Osteoblast (primary cell): Measurements from ENCODE around the gene AP4E1. TPM values are rescaled to one million over a fixed set of nuclear protein-coding genes. Genes with fewer than 3 reads are reported as not detected.

Source experiments
- DNase-seq: peaks from one replicate; pipeline ENCODE4 v3.0.0; 2011; ENCODE audit warnings: low spot score, mixed read lengths; ENCODE audit not compliant: insufficient read length; ENCODE audit errors: missing footprints
- H2AFZ ChIP-seq: 2 replicates; pipeline ENCODE4 v1.6.0; 2011; ENCODE audit warnings: mild to moderate bottlenecking, low read length
- H3K27ac ChIP-seq: 2 replicates; pipeline ENCODE4 v1.5.1; 2011; ENCODE audit warnings: mild to moderate bottlenecking, low read depth, low read length, moderate library complexity
- H3K27me3 ChIP-seq: 2 replicates; pipeline ENCODE4 v1.6.0; 2012; ENCODE audit warnings: mild to moderate bottlenecking, control low read depth, inconsistent platforms, low read length, moderate library complexity; ENCODE audit not compliant: insufficient read depth
- H3K36me3 ChIP-seq: 2 replicates; pipeline ENCODE4 v1.5.1; 2011; ENCODE audit warnings: mild to moderate bottlenecking, low read length, control low read depth, moderate library complexity; ENCODE audit not compliant: insufficient read depth
- H3K4me1 ChIP-seq: 2 replicates; pipeline ENCODE4 v1.5.1; 2011; ENCODE audit warnings: mild to moderate bottlenecking, low read length, control low read depth, moderate library complexity; ENCODE audit not compliant: insufficient read depth
- H3K4me2 ChIP-seq: 2 replicates; pipeline ENCODE4 v1.6.0; 2011; ENCODE audit warnings: mild to moderate bottlenecking, low read length; ENCODE audit not compliant: insufficient read depth
- H3K4me3 ChIP-seq: fragments of 200-600 bp; sonication (generic); 3 replicates; pipeline ENCODE4 v1.5.1; 2012; ENCODE audit warnings: mild to moderate bottlenecking, low read length, inconsistent platforms; ENCODE audit not compliant: insufficient read depth
- H3K79me2 ChIP-seq: 2 replicates; pipeline ENCODE4 v1.6.0; 2012; ENCODE audit warnings: mild to moderate bottlenecking, low read length, control low read depth, inconsistent platforms; ENCODE audit not compliant: insufficient read depth
- H3K9me3 ChIP-seq: 2 replicates; pipeline ENCODE4 v1.5.1; 2011; ENCODE audit warnings: low read depth, low read length, control low read depth
- H4K20me1 ChIP-seq: 2 replicates; pipeline ENCODE4 v1.6.0; 2012; ENCODE audit warnings: mild to moderate bottlenecking, low read length, control low read depth; ENCODE audit not compliant: insufficient read depth
- total RNA-seq: library from RNA; depleted of rRNA; stranded (reverse); fragments of >200 nt; gene quantifications from 2 replicates; pipeline ENCODE4 v1.2.3, GENCODE V29; 2012
- TF ChIP-seq, protein P1 (sequence below): IDR thresholded peaks from 2 replicates; pipeline ENCODE4 v1.5.1; 2011; ENCODE audit warnings: mild to moderate bottlenecking, low read depth, low read length, moderate library complexity; ENCODE audit errors: extremely low read depth

Gene AP4E1
- total RNA-seq, 1 donor = 19.2 TPM

DNA sequence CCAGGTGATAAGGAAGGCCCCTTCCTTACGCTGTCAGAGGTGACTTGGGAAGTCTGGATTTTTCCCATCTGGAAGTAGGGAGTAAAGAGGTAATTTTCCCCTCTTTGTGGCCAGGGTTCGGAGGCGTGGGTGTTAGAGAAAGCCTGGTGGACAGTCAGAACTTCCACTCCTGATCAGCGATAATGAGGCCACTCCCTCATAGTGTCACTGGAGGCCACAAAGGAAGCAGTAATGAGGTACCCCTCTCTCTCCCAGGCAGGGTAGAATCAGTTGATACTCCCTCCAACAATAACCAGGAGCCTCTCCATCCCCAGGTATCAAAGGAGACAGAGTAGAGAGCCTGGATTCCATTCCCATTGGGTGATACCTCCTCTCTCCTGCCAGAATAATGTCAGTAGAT, 30.0 kb downstream of the AP4E1 start:
- TF ChIP-seq, protein P1, sequence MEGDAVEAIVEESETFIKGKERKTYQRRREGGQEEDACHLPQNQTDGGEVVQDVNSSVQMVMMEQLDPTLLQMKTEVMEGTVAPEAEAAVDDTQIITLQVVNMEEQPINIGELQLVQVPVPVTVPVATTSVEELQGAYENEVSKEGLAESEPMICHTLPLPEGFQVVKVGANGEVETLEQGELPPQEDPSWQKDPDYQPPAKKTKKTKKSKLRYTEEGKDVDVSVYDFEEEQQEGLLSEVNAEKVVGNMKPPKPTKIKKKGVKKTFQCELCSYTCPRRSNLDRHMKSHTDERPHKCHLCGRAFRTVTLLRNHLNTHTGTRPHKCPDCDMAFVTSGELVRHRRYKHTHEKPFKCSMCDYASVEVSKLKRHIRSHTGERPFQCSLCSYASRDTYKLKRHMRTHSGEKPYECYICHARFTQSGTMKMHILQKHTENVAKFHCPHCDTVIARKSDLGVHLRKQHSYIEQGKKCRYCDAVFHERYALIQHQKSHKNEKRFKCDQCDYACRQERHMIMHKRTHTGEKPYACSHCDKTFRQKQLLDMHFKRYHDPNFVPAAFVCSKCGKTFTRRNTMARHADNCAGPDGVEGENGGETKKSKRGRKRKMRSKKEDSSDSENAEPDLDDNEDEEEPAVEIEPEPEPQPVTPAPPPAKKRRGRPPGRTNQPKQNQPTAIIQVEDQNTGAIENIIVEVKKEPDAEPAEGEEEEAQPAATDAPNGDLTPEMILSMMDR = no peak
- Histone ChIP-seq H3K4me3 (no peak overlapping the region), H3K4me2 (no peak overlapping the region), H3K36me3 (peaks cover 12% of the 10 kb centered on the region), H3K27ac (no peak overlapping the region), H3K27me3 (no peaks in the 10 kb centered on the region), H4K20me1 (no peaks in the 10 kb centered on the region), H2AFZ (no peak overlapping the region), H3K79me2 (no peaks in the 10 kb centered on the region), H3K9me3 (no peaks in the 10 kb centered on the region), H3K4me1 (peaks cover 13% of the 10 kb centered on the region)
- DNase-seq = no peak

DNA sequence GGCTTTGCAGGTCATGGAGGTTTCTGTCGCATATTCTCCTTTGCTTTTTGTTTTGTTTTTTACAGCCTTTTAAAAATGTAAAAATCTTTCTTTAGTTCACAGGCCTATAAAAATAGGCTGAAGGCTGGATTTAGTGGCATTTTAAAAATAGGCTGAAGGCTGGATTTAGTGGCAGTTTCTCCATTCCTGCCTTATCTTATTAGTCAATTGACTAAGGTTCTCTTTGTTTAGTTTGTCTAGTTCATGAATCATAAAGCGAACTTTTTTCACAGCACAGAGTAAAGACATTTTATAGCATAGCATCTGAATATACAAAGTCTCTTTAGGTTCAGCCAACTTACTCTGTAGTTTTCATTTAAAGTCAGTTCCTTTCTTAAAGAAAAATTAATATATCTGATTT, 31.4 kb downstream of the AP4E1 start:
- Histone ChIP-seq H3K4me2 (no peak overlapping the region), H2AFZ (no peak overlapping the region), H3K4me3 (no peak overlapping the region), H3K79me2 (no peaks in the 10 kb centered on the region), H4K20me1 (no peaks in the 10 kb centered on the region), H3K27me3 (no peaks in the 10 kb centered on the region), H3K9me3 (no peaks in the 10 kb centered on the region), H3K4me1 (peaks cover 13% of the 10 kb centered on the region), H3K27ac (peak overlapping the region; percentile 4), H3K36me3 (peaks cover 19% of the 10 kb centered on the region)
- TF ChIP-seq, protein P1 = no peak
- no peak for DNase-seq

DNA sequence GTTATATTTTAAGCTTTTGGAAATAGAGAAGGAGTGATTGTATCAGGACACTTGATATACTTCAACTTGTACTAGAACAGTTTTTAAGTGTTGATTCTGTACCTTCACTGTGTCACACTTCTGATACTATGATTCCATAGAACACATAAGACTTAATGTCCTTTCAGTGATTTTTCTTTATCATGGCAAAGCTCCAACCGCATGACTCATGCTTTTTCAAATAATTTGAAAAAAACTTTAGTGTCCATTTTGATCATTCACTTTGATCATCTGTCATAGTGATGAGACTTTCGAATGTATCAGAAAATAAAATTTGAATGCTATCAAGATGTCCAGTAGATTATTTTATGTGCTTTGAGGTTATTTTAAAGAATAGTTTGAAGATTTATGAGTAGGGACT, 32.0 kb downstream of the AP4E1 start:
- no peaks in the 10 kb centered on the region for H3K9me3 ChIP-seq
- H3K4me3 ChIP-seq = no peak overlapping the region
- no peak overlapping the region for H3K27ac ChIP-seq
- H3K79me2 ChIP-seq = no peaks in the 10 kb centered on the region
- peaks cover 13% of the 10 kb centered on the region for H3K4me1 ChIP-seq
- no peak overlapping the region for H3K4me2 ChIP-seq
- no peaks in the 10 kb centered on the region for H4K20me1 ChIP-seq
- peaks cover 21% of the 10 kb centered on the region for H3K36me3 ChIP-seq
- TF ChIP-seq, protein P1 = no peak
- no peak overlapping the region for H2AFZ ChIP-seq
- no peak for DNase-seq
- H3K27me3 ChIP-seq = no peaks in the 10 kb centered on the region

DNA sequence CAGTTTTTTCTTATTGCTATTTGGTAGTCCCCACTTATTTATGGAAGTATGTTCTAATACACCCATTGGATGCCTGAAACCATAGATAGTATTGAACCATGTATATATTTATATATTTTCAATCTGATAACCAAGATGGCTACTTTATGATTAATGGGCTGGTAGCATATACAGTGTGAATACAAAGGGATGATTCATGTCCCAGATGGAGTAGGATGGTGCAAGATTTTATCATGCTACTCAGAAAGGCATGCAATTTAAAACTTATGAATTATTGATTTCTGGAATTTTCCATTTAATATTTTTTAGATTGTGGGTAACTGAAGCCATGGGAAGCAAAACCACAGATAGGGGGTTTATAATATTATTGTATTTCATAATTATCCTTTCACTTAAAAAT, 35.2 kb downstream of the AP4E1 start:
- H3K4me1 ChIP-seq = peaks cover 13% of the 10 kb centered on the region
- no peak for DNase-seq
- TF ChIP-seq, protein P1 = no peak

More for the DNA sequence above, 35.2 kb downstream of the AP4E1 start:
- H2AFZ ChIP-seq = no peak overlapping the region
- no peaks in the 10 kb centered on the region for H3K79me2 ChIP-seq
- H3K27me3 ChIP-seq = no peaks in the 10 kb centered on the region
- no peak overlapping the region for H3K4me2 ChIP-seq
- no peak overlapping the region for H3K27ac ChIP-seq
- H3K36me3 ChIP-seq = peaks cover 16% of the 10 kb centered on the region
- H4K20me1 ChIP-seq = no peaks in the 10 kb centered on the region
- no peak overlapping the region for H3K4me3 ChIP-seq
- H3K9me3 ChIP-seq = no peaks in the 10 kb centered on the region
